Thyroid gland (tissue), 4 donors: ENCODE results near the gene MARCO.

Experiments used
- POLR2A ChIP-seq, 2 donors: fragments of 450-650 bp; IDR thresholded peaks; one replicate each; pipeline ENCODE4 v1.6.1; 2017; ENCODE audit warnings: antibody characterized with exemption in 2 of 2, mild to moderate bottlenecking in 2 of 2, moderate library complexity in 1 of 2
- TF ChIP-seq, protein P1 (sequence below), 6 experiments: fragments of 200-600 bp in 3 of 6; fragments of 450-650 bp in 3 of 6; sonication (generic) in 3 of 6; IDR thresholded peaks; one replicate each; pipeline ENCODE4 v1.5.1; 2016 to 2019; ENCODE audit warnings: antibody characterized with exemption in 6 of 6, mild to moderate bottlenecking in 2 of 6, inconsistent platforms in 1 of 6, moderate library complexity in 1 of 6

DNA sequence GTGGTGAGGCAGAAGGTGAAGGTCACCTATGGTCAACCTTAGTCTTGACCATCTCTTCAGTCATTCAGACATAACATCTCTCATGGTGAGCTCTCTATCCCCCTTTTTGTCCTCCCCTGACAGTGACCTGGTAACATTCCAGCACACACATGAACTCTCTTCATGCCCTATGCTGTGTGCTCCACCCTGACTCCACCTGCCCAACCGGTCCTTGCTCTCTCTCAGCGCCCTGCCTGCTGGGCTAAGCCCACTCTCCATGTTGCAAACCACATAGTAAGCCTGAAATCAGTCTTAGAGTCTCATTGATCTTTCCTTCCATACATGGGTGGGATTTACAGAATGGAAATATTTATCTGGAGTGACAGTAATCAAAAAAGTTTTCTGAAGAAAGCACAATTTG is 52.8 kb downstream of the MARCO start:
- TF ChIP-seq, protein P1, sequence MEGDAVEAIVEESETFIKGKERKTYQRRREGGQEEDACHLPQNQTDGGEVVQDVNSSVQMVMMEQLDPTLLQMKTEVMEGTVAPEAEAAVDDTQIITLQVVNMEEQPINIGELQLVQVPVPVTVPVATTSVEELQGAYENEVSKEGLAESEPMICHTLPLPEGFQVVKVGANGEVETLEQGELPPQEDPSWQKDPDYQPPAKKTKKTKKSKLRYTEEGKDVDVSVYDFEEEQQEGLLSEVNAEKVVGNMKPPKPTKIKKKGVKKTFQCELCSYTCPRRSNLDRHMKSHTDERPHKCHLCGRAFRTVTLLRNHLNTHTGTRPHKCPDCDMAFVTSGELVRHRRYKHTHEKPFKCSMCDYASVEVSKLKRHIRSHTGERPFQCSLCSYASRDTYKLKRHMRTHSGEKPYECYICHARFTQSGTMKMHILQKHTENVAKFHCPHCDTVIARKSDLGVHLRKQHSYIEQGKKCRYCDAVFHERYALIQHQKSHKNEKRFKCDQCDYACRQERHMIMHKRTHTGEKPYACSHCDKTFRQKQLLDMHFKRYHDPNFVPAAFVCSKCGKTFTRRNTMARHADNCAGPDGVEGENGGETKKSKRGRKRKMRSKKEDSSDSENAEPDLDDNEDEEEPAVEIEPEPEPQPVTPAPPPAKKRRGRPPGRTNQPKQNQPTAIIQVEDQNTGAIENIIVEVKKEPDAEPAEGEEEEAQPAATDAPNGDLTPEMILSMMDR (IDR thresholded peaks at IDR 0.05) = no peak
- TF ChIP-seq POLR2A (IDR thresholded peaks at IDR 0.05) = no peak
